ENCODE measurements around the gene FBLN5. TPM values are rescaled to one million over a fixed set of nuclear protein-coding genes. Genes with fewer than 3 reads are reported as not detected.

The FBLN5 gene
- total RNA-seq, 1 experiment from 2014 or later = 1.0 TPM

DNA sequence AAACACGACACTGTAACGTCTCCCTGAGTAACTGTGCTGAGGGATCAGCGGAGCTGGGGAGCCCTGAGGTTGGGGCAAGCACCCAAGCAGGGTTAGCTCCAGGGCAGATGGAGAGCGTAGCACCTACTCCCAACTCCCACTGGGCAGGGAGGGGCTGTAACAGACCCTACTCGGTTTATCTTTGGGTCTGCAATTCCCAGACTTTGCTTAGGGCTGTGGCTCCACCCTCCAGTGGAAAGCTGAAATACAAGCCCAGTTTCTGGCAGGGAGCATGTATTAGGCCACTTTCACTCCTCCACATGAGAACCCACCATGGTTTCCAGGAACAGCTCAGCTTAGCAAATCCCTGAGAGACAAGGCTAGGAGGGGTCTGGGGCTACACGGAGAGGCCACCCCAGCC lies 62.8 kb downstream of the FBLN5 start:
- Mint-ChIP-seq H3K4me1 (peaks cover 3 to 4% of the 10 kb centered on the region in 2 experiments; a peak in 3 of 4 replicates), H3K27ac (no peak overlapping the region), H3K27me3 (ENCODE audit: low read depth) (no peaks in the 10 kb centered on the region; the same call in 1 of the 2 replicates), H3K9me3 (no peaks in the 10 kb centered on the region), H3K36me3 (ENCODE audit: insufficient read depth in 1 of 3, low read depth in 3 of 3) (no peaks in the 10 kb centered on the region), H3K4me3 (no peak overlapping the region)
- no peaks in the 10 kb centered on the region for H3K79me1 ChIP-seq (ENCODE audit: insufficient read depth, low read depth, low read length, poor library complexity, severe bottlenecking)
- no peak overlapping the region for H4K91ac ChIP-seq (ENCODE audit: insufficient read length, low read depth, low read length)
- no peak overlapping the region for H4K8ac ChIP-seq (replicated peaks; ENCODE audit: insufficient read length, low read depth, low read length)
- no peak overlapping the region for H3K56ac ChIP-seq (ENCODE audit: insufficient read length, low read depth, low read length)
- no peak overlapping the region for H3K23ac ChIP-seq (ENCODE audit: insufficient read length, low read depth, low read length)
- no peak overlapping the region for H2BK12ac ChIP-seq (ENCODE audit: insufficient read length, low read depth, low read length)
- no peak overlapping the region for H4K5ac ChIP-seq (ENCODE audit: insufficient read length, low read depth, low read length)
- DNase-seq = no peak
- H2BK5ac ChIP-seq (ENCODE audit: insufficient read length, low read length) = no peak overlapping the region
- no peak overlapping the region for H2AFZ ChIP-seq (ENCODE audit: low read length)
- H3K27ac ChIP-seq (ENCODE audit: insufficient read length, low read depth, low read length) = no peak overlapping the region
- H3T11ph ChIP-seq (ENCODE audit: low read length) = no peak overlapping the region
- no peak overlapping the region for H2AK5ac ChIP-seq (ENCODE audit: insufficient read length, low read length)
- no peaks in the 10 kb centered on the region for H4K20me1 ChIP-seq (ENCODE audit: control insufficient read depth, insufficient read depth, insufficient read length)
- H3K14ac ChIP-seq (ENCODE audit: insufficient read depth, low read length) = no peak overlapping the region; the same call in 1 of the 2 replicates
- H3K9me3 ChIP-seq (ENCODE audit: control insufficient read depth, low read depth, low read length) = no peaks in the 10 kb centered on the region
- TF ChIP-seq, protein P1, sequence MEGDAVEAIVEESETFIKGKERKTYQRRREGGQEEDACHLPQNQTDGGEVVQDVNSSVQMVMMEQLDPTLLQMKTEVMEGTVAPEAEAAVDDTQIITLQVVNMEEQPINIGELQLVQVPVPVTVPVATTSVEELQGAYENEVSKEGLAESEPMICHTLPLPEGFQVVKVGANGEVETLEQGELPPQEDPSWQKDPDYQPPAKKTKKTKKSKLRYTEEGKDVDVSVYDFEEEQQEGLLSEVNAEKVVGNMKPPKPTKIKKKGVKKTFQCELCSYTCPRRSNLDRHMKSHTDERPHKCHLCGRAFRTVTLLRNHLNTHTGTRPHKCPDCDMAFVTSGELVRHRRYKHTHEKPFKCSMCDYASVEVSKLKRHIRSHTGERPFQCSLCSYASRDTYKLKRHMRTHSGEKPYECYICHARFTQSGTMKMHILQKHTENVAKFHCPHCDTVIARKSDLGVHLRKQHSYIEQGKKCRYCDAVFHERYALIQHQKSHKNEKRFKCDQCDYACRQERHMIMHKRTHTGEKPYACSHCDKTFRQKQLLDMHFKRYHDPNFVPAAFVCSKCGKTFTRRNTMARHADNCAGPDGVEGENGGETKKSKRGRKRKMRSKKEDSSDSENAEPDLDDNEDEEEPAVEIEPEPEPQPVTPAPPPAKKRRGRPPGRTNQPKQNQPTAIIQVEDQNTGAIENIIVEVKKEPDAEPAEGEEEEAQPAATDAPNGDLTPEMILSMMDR (conservative IDR thresholded peaks at IDR 0.05) = peak; percentile 30; the same call in 2 of the 3 replicates
- no peaks in the 10 kb centered on the region for H3K4me1 ChIP-seq (ENCODE audit: insufficient read depth, low read length)
- H2BK15ac ChIP-seq (ENCODE audit: low read depth, low read length) = no peak overlapping the region
- H3K79me2 ChIP-seq (ENCODE audit: insufficient read depth, low read length) = no peaks in the 10 kb centered on the region
- no peak overlapping the region for H3K9ac ChIP-seq (ENCODE audit: extremely low read depth, insufficient read length, low read length)
- no peak overlapping the region for H2BK120ac ChIP-seq (ENCODE audit: low read depth, low read length, poor library complexity, severe bottlenecking)
- WGBS (ENCODE audit: extremely low coverage, insufficient read length, low lambda C conversion rate) = no CpG with 5 or more reads among the region's 6 CpGs
- H3K4ac ChIP-seq (ENCODE audit: low read depth, low read length) = no peak overlapping the region
- no peaks in the 10 kb centered on the region for H3K27me3 ChIP-seq (ENCODE audit: insufficient read depth, low read length)
- H3K4me2 ChIP-seq (ENCODE audit: insufficient read depth, insufficient read length, low read length) = no peak overlapping the region
- H3K23me2 ChIP-seq (ENCODE audit: insufficient read length, low read depth, low read length, poor library complexity, severe bottlenecking) = no peaks in the 10 kb centered on the region
- H2BK20ac ChIP-seq (ENCODE audit: low read depth, low read length, poor library complexity, severe bottlenecking) = no peak overlapping the region
- H3K18ac ChIP-seq (ENCODE audit: insufficient read length, low read depth, low read length) = no peak overlapping the region

Data from H9 (cell line).